Duodenal mucosa (tissue), 2 donors: ENCODE measurements around the gene SLC10A3.

Experiments used
- H3K27ac ChIP-seq: one replicate; pipeline ENCODE4 v1.7.0; 2013; ENCODE audit warnings: low read depth, low read length
- H3K27me3 ChIP-seq, 2 donors: one replicate each; pipeline ENCODE4 v1.7.0; 2013; ENCODE audit warnings: low read length in 2 of 2, control low read depth in 1 of 2; ENCODE audit not compliant: insufficient read depth in 2 of 2, control insufficient read depth in 1 of 2
- H3K36me3 ChIP-seq, 2 donors: one replicate each; pipeline ENCODE4 v1.7.0; 2013; ENCODE audit warnings: low read length in 2 of 2, control low read depth in 1 of 2; ENCODE audit not compliant: insufficient read depth in 2 of 2, control insufficient read depth in 1 of 2
- H3K4me1 ChIP-seq, 2 donors: one replicate each; pipeline ENCODE4 v1.7.0; 2013; ENCODE audit warnings: low read length in 2 of 2, control low read depth in 1 of 2; ENCODE audit not compliant: insufficient read depth in 2 of 2, control insufficient read depth in 1 of 2
- H3K4me3 ChIP-seq, 2 donors: one replicate each; pipeline ENCODE4 v1.7.0; 2013; ENCODE audit warnings: low read length in 2 of 2, low read depth in 1 of 2
- H3K9ac ChIP-seq, 2 donors: one replicate each; pipeline ENCODE4 v1.7.0; 2013; ENCODE audit warnings: low read length in 2 of 2, low read depth in 1 of 2
- H3K9me3 ChIP-seq, 2 donors: one replicate each; pipeline ENCODE4 v1.7.0; 2013; ENCODE audit warnings: low read length in 2 of 2, control low read depth in 1 of 2; ENCODE audit not compliant: control insufficient read depth in 1 of 2

Gene SLC10A3

DNA sequence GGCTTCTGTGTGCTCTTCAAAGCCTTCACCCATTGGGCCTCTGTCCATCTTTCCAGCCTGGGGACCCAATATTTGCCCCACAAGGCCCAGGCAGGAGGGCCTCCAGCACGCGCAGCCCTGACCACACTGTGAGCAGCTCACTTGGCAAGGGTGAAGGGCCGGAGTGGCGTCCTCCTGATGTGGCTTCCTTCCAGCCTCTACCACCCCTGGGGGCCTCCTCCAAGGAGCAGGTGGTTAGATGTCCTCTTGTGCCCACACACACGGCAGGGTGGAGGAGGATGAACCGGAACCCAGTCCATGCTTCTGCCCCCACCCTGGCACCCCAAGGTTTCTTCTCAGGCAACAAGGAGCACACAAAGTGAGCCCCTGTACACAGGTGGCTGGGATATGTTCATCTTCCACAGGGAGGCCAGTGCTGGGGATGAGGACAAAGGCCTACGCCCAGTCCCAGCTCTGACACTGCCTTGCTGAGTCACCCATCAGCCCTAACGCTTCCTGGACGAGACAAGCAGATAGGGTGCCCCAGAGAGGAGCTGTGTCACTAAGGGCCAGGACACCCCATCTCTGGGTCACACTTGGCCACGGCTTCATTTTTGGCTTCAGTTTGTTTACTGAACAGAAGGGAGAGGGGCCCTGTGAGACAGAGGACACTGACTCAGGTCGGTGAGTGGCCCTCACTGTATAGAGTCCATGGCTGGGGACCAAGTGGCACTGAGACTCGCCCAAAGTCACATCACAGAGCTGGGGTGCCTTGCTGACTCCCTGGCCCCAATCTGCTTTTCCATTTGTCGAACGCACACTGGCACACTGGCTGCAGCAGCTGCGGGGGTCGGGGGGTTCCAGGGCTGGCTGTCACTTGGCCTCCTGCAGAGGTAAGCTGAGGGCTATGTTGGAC is 5.9 kb downstream of the SLC10A3 start:
- Histone ChIP-seq H3K36me3 (peaks cover 0 to 5% of the 10 kb centered on the region in 2 donors), H3K4me3 (no peak overlapping the region), H3K27me3 (no peaks in the 10 kb centered on the region), H3K27ac (no peak overlapping the region), H3K9me3 (no peaks in the 10 kb centered on the region), H3K9ac (no peak overlapping the region), H3K4me1 (peaks cover 16 to 24% of the 10 kb centered on the region in 2 donors)

DNA sequence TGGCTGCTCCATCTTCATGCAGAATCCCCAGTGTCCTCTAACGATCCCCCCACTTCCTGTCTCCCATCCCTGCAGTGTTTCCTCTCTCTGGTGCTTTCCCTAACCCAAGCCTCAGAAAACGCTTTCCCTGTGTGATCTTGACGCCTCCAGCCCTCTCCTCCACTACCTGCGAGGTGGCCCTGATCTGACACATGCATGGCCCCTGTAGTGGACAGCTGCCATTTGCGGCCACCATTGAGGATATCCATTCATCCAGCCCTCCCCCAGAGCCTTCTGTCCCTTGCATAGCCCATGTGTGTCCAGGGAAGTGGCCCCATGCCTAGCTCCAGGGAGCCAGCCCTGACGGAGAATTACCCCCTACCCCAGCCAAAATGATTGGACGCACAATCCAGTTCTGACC is 7.1 kb downstream of the SLC10A3 start:
- Histone ChIP-seq H3K4me1 (peaks cover 9 to 22% of the 10 kb centered on the region in 2 donors), H3K9ac (no peak overlapping the region), H3K27ac (no peak overlapping the region), H3K36me3 (peaks cover 0 to 5% of the 10 kb centered on the region in 2 donors), H3K9me3 (no peaks in the 10 kb centered on the region), H3K4me3 (no peak overlapping the region), H3K27me3 (no peaks in the 10 kb centered on the region)

DNA sequence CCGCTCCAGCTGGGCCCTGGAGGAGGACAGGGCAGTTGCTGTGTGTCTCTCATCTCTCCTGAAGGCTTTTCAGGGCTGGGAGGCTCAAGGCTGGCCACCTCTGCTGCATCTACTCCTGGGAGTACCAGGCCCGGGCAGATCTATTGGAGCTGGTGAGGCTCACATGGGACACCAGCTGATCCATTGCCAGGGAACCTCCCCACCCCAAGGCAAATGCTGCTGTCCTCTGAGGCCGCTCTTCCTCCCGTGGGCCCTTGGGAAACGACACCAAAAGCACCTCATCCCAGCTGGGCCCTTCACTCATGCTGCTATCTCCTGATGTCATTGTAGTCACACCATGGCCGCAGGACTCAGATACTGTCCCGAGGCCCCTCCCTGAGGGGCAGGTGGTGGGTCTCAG is 7.6 kb downstream of the SLC10A3 start:
- Histone ChIP-seq H3K4me1 (peaks cover 9 to 27% of the 10 kb centered on the region in 2 donors), H3K9me3 (no peaks in the 10 kb centered on the region), H3K27me3 (no peaks in the 10 kb centered on the region), H3K9ac (no peak overlapping the region), H3K27ac (no peak overlapping the region), H3K4me3 (no peak overlapping the region), H3K36me3 (peaks cover 0 to 5% of the 10 kb centered on the region in 2 donors)

DNA sequence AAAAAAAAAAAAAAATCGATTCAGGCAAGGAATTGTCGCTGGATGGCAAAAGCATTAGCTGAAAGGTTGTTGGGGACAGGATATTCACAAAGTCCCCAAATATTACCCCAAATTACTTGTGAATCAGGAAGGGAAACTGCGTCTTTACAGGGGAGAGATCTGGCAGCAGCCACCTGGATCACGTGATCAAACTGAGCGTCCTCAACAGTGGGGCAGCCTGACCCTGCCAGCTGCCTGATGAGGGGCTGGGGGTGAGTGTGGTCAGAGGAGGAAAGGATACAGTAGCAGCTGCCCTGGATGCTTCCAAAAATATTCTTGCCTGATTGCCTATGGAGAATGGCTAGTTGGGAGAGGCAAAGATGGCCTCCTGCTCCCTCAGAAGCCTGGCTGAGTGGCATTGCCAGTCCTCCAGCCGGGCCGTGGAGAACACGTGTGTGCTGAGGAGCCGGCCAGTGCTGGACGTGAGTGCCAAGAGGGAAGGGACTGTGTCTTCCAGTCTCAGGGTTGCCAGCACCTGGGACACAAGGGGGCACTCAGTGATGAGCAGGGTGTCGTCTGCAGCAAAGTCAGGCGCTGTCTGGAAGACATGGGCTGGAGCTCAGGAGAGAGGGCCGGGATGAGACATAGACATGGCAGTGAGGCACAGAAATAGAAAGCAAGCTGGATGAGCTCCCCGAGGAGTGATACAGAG is 8.4 kb downstream of the SLC10A3 start:
- H3K9me3 ChIP-seq = no peaks in the 10 kb centered on the region
- H3K27me3 ChIP-seq = no peaks in the 10 kb centered on the region
- peaks cover 0 to 5% of the 10 kb centered on the region in 2 donors for H3K36me3 ChIP-seq
- no peak overlapping the region for H3K27ac ChIP-seq
- peaks cover 9 to 23% of the 10 kb centered on the region in 2 donors for H3K4me1 ChIP-seq
- no peak overlapping the region for H3K4me3 ChIP-seq
- no peak overlapping the region for H3K9ac ChIP-seq

- H3K9me3 ChIP-seq = no peaks in the 10 kb centered on the region
- H3K9ac ChIP-seq = no peak overlapping the region
- no peaks in the 10 kb centered on the region for H3K27me3 ChIP-seq
- no peak overlapping the region for H3K4me3 ChIP-seq
- H3K36me3 ChIP-seq = peaks cover 0 to 5% of the 10 kb centered on the region in 2 donors
- peaks cover 9 to 23% of the 10 kb centered on the region in 2 donors for H3K4me1 ChIP-seq
- no peak overlapping the region for H3K27ac ChIP-seq
Observed at GRCh38 chrX:154481195-154481594, 9.2 kb downstream of the SLC10A3 start.

DNA sequence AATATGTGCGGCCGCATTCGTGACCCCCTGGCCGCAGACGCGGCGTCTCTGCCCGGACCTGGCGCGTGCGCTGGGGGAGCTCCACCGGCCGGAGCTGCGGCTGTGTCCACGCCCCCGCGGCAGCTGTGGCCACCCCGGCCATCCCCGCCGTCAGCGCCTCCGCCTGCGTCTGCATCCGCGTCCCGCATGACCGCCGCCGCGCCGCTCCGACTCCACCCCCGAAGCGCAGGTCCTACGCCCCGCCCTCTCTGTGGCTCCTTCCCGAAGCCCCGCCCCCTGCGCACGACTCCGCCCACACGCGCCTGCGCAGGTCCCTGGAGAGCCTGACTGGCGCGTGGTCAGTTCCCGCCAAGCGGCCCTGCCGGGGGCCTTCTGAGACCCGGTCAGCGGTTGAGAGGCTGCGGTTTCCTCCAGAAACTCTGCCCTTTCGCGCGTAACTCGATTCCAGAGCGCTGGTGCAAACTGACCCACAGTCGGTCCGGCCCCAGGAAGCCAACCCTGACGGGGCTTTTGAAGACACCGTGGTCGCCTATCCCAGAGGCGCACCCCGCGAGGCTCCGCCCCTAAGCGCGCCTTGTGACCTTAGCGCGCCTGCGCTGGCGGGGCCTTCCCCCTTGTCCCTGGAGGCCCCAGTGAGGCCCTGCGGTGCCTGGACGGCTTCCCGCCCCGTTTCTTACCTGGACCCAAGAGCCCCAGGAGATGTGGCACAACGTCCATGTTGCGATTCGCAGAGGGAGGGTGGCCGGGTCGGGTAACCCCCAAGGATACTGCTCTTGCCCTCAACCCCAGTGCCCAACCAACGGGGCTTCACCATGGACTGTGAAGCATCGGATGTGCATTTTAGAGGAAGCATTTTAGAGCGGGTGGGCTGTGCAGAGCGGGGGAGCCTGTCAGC is 11.5 kb downstream of the SLC10A3 start, which contains the start of gene LAGE3:
LAGE3 (minus strand) TSS at position 554 of the 895 bp plus-strand sequence; CDS start at position 188, 366 bp downstream.
- H3K4me1 ChIP-seq = peaks cover 0 to 11% of the 10 kb centered on the region in 2 donors
- H3K27ac ChIP-seq = peak within 1 kb of the TSS; percentile 62
- H3K27me3 ChIP-seq = no peaks in the 10 kb centered on the region
- no peaks in the 10 kb centered on the region for H3K36me3 ChIP-seq
- H3K9ac ChIP-seq = peak within 1 kb of the TSS; percentile 48 to 54
- H3K9me3 ChIP-seq = no peaks in the 10 kb centered on the region
- peak within 1 kb of the TSS; percentile 54 to 60 for H3K4me3 ChIP-seq

- no peak overlapping the region for H3K27ac ChIP-seq
- H3K4me1 ChIP-seq = peaks cover 0 to 11% of the 10 kb centered on the region in 2 donors
- peak overlapping the region; percentile 48 to 54 for H3K9ac ChIP-seq
- peak overlapping the region; percentile 54 to 60 for H3K4me3 ChIP-seq
- no peaks in the 10 kb centered on the region for H3K36me3 ChIP-seq
- no peaks in the 10 kb centered on the region for H3K27me3 ChIP-seq
- H3K9me3 ChIP-seq = no peaks in the 10 kb centered on the region
Observed at GRCh38 chrX:154477891-154478477, 12.4 kb downstream of the SLC10A3 start.

DNA sequence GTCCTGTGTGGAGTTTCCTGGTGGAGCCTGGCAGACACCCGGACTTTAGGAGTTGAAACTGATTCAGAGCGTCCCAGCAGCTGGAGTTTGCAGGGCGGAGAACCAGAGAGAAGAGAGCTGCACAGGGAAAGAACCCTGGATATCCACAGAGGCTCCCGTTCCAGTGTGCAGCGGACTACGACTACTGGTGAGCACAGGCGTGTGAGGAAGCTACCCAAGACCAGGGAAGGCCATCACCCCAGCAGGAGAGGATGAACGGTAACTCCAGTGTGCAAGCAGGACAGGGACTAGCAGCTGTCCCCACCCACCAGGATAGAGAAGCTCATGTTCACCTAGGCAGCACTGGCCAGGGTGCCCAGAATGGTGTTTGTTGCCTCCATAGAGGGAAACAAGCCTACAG is 13.6 kb downstream of the SLC10A3 start:
- Histone ChIP-seq H3K4me3 (no peak overlapping the region), H3K36me3 (no peaks in the 10 kb centered on the region), H3K9me3 (no peaks in the 10 kb centered on the region), H3K9ac (no peak overlapping the region), H3K27ac (no peak overlapping the region), H3K4me1 (peaks cover 0 to 11% of the 10 kb centered on the region in 2 donors), H3K27me3 (no peaks in the 10 kb centered on the region)

GRCh38 chrX:154473683-154474082 is 16.7 kb downstream of the SLC10A3 start:
- H3K36me3 ChIP-seq = peaks cover 0 to 13% of the 10 kb centered on the region in 2 donors
- no peak overlapping the region for H3K9ac ChIP-seq
- no peaks in the 10 kb centered on the region for H3K9me3 ChIP-seq
- H3K4me1 ChIP-seq = peaks cover 0 to 6% of the 10 kb centered on the region in 2 donors
- H3K27me3 ChIP-seq = no peaks in the 10 kb centered on the region
- H3K4me3 ChIP-seq = no peak overlapping the region
- H3K27ac ChIP-seq = no peak overlapping the region
